HCT116 (cell line): ENCODE results near the gene DNASE1L3. TPM values are rescaled to one million over a fixed set of nuclear protein-coding genes. Genes with fewer than 3 reads are reported as not detected.

Experiments used
- ATAC-seq: fragments of 200-7000 bp; cut with Tn5 transposase; 2 replicates; pipeline ENCODE4 v1.9.1; 2020; ENCODE audit warnings: mild to moderate bottlenecking, moderate library complexity
- BruUV-seq: library from RNA; stranded (reverse); fragments of 400-500 nt; replicated peaks from 2 replicates; lab custom pipeline; 2021; lab: Mats Ljungman, UMichigan
- CTCF ChIA-PET: fragments of 300-600 bp; sonication (Branson Sonifier 250); formaldehyde crosslinking; loops from one replicate; lab custom pipeline; 2021; ENCODE audit warnings: antibody characterized with exemption; lab: Charles Lee
- POLR2A ChIA-PET: fragments of 300-600, 350-600 bp; sonication (Branson Sonifier 250); formaldehyde crosslinking; loops from one replicate; lab custom pipeline; 2021; ENCODE audit warnings: antibody characterized with exemption; lab: Charles Lee
- RAD21 ChIA-PET, 2 experiments: fragments of 300-600 bp; sonication (Branson Sonifier 250); formaldehyde crosslinking; loops; one replicate each; lab custom pipeline; 2023; ENCODE audit warnings: low total read pairs in 2 of 2; ENCODE audit not compliant: uncharacterized antibody in 2 of 2, unreplicated experiment in 2 of 2, low non-redundant PET in 1 of 2; lab: Charles Lee
- DNase-seq: peaks from one replicate; pipeline ENCODE4 v3.0.0-alpha.2; 2010; ENCODE audit warnings: low read depth, low spot score
- H2AFZ ChIP-seq: fragments of 200-600 bp; shearing (Covaris generic), sonication (generic); 2 replicates; pipeline ENCODE4 v1.6.1; 2017; ENCODE audit warnings: low read depth, mixed run types, mixed read lengths, antibody characterized with exemption, low read length; ENCODE audit not compliant: poor library complexity, severe bottlenecking
- H3K27ac ChIP-seq: 2 replicates; pipeline ENCODE4 v1.5.1; 2012; ENCODE audit warnings: low read depth, low read length
- H3K27me3 ChIP-seq: fragments of 200-600 bp; sonication (generic); 2 replicates; pipeline ENCODE4 v1.6.1; 2016; ENCODE audit warnings: mixed run types, low read length, mixed read lengths; ENCODE audit not compliant: insufficient read depth
- H3K36me3 ChIP-seq, 2 experiments: fragments of 200-500 bp in 1 of 2; fragments of 200-600 bp in 1 of 2; sonication (Bioruptor generic) in 1 of 2; sonication (generic) in 1 of 2; 2 replicates each; pipeline versions ENCODE4 v1.5.1 to v1.6.1; 2014 to 2016; ENCODE audit warnings: low read length in 2 of 2, inconsistent platforms in 1 of 2, mixed read lengths in 1 of 2, mixed run types in 1 of 2; ENCODE audit not compliant: insufficient read depth in 2 of 2, control insufficient read depth in 1 of 2
- H3K4me1 ChIP-seq, 2 experiments: fragments of 200-600 bp in 1 of 2; sonication (generic) in 1 of 2; 2 replicates each; pipeline versions ENCODE4 v1.5.1 to v1.6.1; 2012 to 2017; ENCODE audit warnings: low read length in 2 of 2, inconsistent platforms in 1 of 2, mild to moderate bottlenecking in 1 of 2, mixed read lengths in 1 of 2, mixed run types in 1 of 2, moderate library complexity in 1 of 2; ENCODE audit not compliant: insufficient read depth in 2 of 2, control insufficient read depth in 1 of 2
- H3K4me2 ChIP-seq: fragments of 200-600 bp; sonication (generic); 2 replicates; pipeline ENCODE4 v1.6.1; 2017; ENCODE audit warnings: mixed run types, low read length, mixed read lengths
- H3K4me3 ChIP-seq, 2 experiments: fragments of 200-600 bp in 1 of 2; sonication (generic) in 1 of 2; replicated peaks in 1 of 2; 2 replicates each; pipeline ENCODE4 v1.5.1; 2011 to 2016; ENCODE audit warnings: low read length in 2 of 2, control low read depth in 1 of 2, low read depth in 1 of 2, mild to moderate bottlenecking in 1 of 2, mixed read lengths in 1 of 2, mixed run types in 1 of 2
- H3K79me2 ChIP-seq: fragments of 200-600 bp; sonication (generic); 2 replicates; pipeline ENCODE4 v1.6.1; 2017; ENCODE audit warnings: mild to moderate bottlenecking, mixed run types, low read length, moderate library complexity, mixed read lengths; ENCODE audit not compliant: insufficient read depth
- H3K9ac ChIP-seq: fragments of 200-600 bp; sonication (generic); 2 replicates; pipeline ENCODE4 v1.6.1; 2016; ENCODE audit warnings: low read length, mixed read lengths
- H3K9me2 ChIP-seq: fragments of 200-600 bp; sonication (generic), shearing (Covaris generic); 2 replicates; pipeline ENCODE4 v1.6.1; 2017; ENCODE audit warnings: mixed run types, mild to moderate bottlenecking, moderate library complexity; ENCODE audit not compliant: insufficient read depth
- H3K9me3 ChIP-seq, 2 experiments: fragments of 200-500 bp in 1 of 2; fragments of 200-600 bp in 1 of 2; sonication (Bioruptor generic) in 1 of 2; sonication (generic) in 1 of 2; 2 replicates each; pipeline ENCODE4 v1.6.1; 2014 to 2017; ENCODE audit warnings: low read length in 2 of 2, mixed read lengths in 2 of 2, inconsistent platforms in 1 of 2, low read depth in 1 of 2, mild to moderate bottlenecking in 1 of 2, mixed run types in 1 of 2, moderate library complexity in 1 of 2; ENCODE audit not compliant: control insufficient read depth in 1 of 2, insufficient read depth in 1 of 2
- H4K20me1 ChIP-seq: fragments of 200-600 bp; sonication (generic), shearing (Covaris generic); 2 replicates; pipeline ENCODE4 v1.6.1; 2017; ENCODE audit warnings: mixed run types, mild to moderate bottlenecking, moderate library complexity; ENCODE audit not compliant: insufficient read depth
- CBX3 ChIP-seq: IDR thresholded peaks from 2 replicates; pipeline ENCODE4 v1.6.1; 2012; ENCODE audit warnings: low read depth
- CEBPB ChIP-seq: IDR thresholded peaks from 2 replicates; pipeline ENCODE4 v1.6.1; 2012; ENCODE audit warnings: low read depth
- EGR1 ChIP-seq: IDR thresholded peaks from 2 replicates; pipeline ENCODE4 v1.6.1; 2012; ENCODE audit warnings: low read depth
- ELF1 ChIP-seq: IDR thresholded peaks from 2 replicates; pipeline ENCODE4 v1.6.1; 2012; ENCODE audit warnings: low read depth, borderline replicate concordance
- JUND ChIP-seq: IDR thresholded peaks from 2 replicates; pipeline ENCODE4 v1.6.1; 2012
- MAX ChIP-seq: IDR thresholded peaks from 2 replicates; pipeline ENCODE4 v1.6.1; 2012
- POLR2AphosphoS5 ChIP-seq: IDR thresholded peaks from 2 replicates; pipeline ENCODE4 v1.6.1; 2011; ENCODE audit warnings: mild to moderate bottlenecking, low read depth, low read length, moderate library complexity
- REST ChIP-seq: IDR thresholded peaks from 2 replicates; pipeline ENCODE4 v1.6.1; 2012; ENCODE audit warnings: low read depth
- TCF7L2 ChIP-seq: IDR thresholded peaks from 2 replicates; pipeline ENCODE4 v1.7.0; 2011; ENCODE audit warnings: borderline replicate concordance, inconsistent platforms; ENCODE audit not compliant: insufficient read depth, insufficient read length; ENCODE audit errors: extremely low read depth
- ZBTB33 ChIP-seq: IDR thresholded peaks from 2 replicates; pipeline ENCODE4 v1.6.1; 2011; ENCODE audit warnings: mild to moderate bottlenecking, low read length, moderate library complexity; ENCODE audit not compliant: insufficient replicate concordance; ENCODE audit errors: extremely low read depth
- ZNF274 ChIP-seq: fragments of 200-500 bp; sonication (Bioruptor generic); IDR thresholded peaks from 2 replicates; pipeline ENCODE4 v1.6.1; 2014; ENCODE audit warnings: mild to moderate bottlenecking, low read depth, low read length, inconsistent platforms
- intact Hi-C: fragments of 100-400 bp; cut with micrococcal nuclease; formaldehyde crosslinking; loops from 2 replicates; pipeline ENCODE4 v1.10.0; 2022
- total RNA-seq: library from RNA; stranded (reverse); gene quantifications from one replicate; pipeline ENCODE4 v1.2.1, GENCODE V29; 2021; ENCODE audit not compliant: unreplicated experiment

The DNASE1L3 gene
- total RNA-seq, 1 experiment from 2014 or later, result not detected

GRCh38 chr3:58243976-58244585, 33.3 kb upstream of the DNASE1L3 start:
- POLR2A ChIA-PET, result no interaction called here
- RAD21 ChIA-PET, result no interaction called here

More at GRCh38 chr3:58243976-58244585, 33.3 kb upstream of the DNASE1L3 start:
- H3K4me2 ChIP-seq, result no peak overlapping the region
- CTCF ChIA-PET, result no interaction called here
- no peak overlapping the region for H3K27ac ChIP-seq
- H3K9me2 ChIP-seq, result no peaks in the 10 kb centered on the region
- H3K79me2 ChIP-seq, result peaks cover 3% of the 10 kb centered on the region; the same call in 1 of the 2 replicates
- DNase-seq (no peak), ATAC-seq (no peak)
- intact Hi-C loops, result no loop called here
- H2AFZ ChIP-seq, result no peak overlapping the region
- H3K27me3 ChIP-seq, result no peaks in the 10 kb centered on the region
- no peak overlapping the region for H3K4me3 ChIP-seq
- no peaks in the 10 kb centered on the region for H3K9me3 ChIP-seq
- H3K36me3 ChIP-seq, result no peaks in the 10 kb centered on the region
- H4K20me1 ChIP-seq, result no peaks in the 10 kb centered on the region
- no peak for TF ChIP-seq POLR2AphosphoS5
- TF ChIP-seq CEBPB, result no peak
- no peak for TF ChIP-seq JUND
- no peak for TF ChIP-seq CBX3
- no peak for TF ChIP-seq TCF7L2
- no peak for TF ChIP-seq ZNF274
- no peak for TF ChIP-seq MAX
- no peak for TF ChIP-seq EGR1
- no peak for TF ChIP-seq ELF1
- TF ChIP-seq ZBTB33, result no peak
- no peak for TF ChIP-seq REST
- no peak overlapping the region for H3K9ac ChIP-seq
- BruUV-seq, result no TSS peak
- peaks cover 0 to 5% of the 10 kb centered on the region in 2 experiments; a peak in 2 of 4 replicates for H3K4me1 ChIP-seq
